ENCODE data around the gene MGMT.

Gene MGMT

GRCh38 chr10:129725011-129725410, 258.0 kb downstream of the MGMT start:
- in situ Hi-C loops (cut with MboI; ENCODE audit: low sequenced_read_pairs) = no loop called here

GRCh38 chr10:129725482-129725881, 258.4 kb downstream of the MGMT start:
- in situ Hi-C loops (cut with MboI; ENCODE audit: low sequenced_read_pairs) = no loop called here

GRCh38 chr10:129725890-129726631, 259.0 kb downstream of the MGMT start:
- in situ Hi-C loops (cut with MboI; ENCODE audit: low sequenced_read_pairs) = no loop called here

- in situ Hi-C loops (cut with MboI; ENCODE audit: low sequenced_read_pairs) = no loop called here
Measured at GRCh38 chr10:129727071-129727470, 260.0 kb downstream of the MGMT start.

GRCh38 chr10:129727495-129727894, 260.5 kb downstream of the MGMT start:
- in situ Hi-C loops (cut with MboI; ENCODE audit: low sequenced_read_pairs) = no loop called here

- in situ Hi-C loops (cut with MboI; ENCODE audit: low sequenced_read_pairs) = no loop called here
Measured at GRCh38 chr10:129728246-129728820, 261.3 kb downstream of the MGMT start.

GRCh38 chr10:129728905-129729795, 262.1 kb downstream of the MGMT start:
- in situ Hi-C loops (cut with MboI; ENCODE audit: low sequenced_read_pairs) = no loop called here

GRCh38 chr10:129730272-129730992, 263.4 kb downstream of the MGMT start:
- in situ Hi-C loops (cut with MboI; ENCODE audit: low sequenced_read_pairs) = no loop called here

GRCh38 chr10:129730993-129731325, 263.9 kb downstream of the MGMT start:
- in situ Hi-C loops (cut with MboI; ENCODE audit: low sequenced_read_pairs) = no loop called here

GRCh38 chr10:129740532-129741279, 273.7 kb downstream of the MGMT start:
- in situ Hi-C loops (cut with MboI; ENCODE audit: low sequenced_read_pairs) = no loop called here

GRCh38 chr10:129741280-129741977, 274.4 kb downstream of the MGMT start:
- in situ Hi-C loops (cut with MboI; ENCODE audit: low sequenced_read_pairs) = no loop called here

GRCh38 chr10:129741978-129742741, 275.1 kb downstream of the MGMT start:
- in situ Hi-C loops (cut with MboI; ENCODE audit: low sequenced_read_pairs) = no loop called here

GRCh38 chr10:129742742-129743550, 275.9 kb downstream of the MGMT start:
- in situ Hi-C loops (cut with MboI; ENCODE audit: low sequenced_read_pairs) = no loop called here

- in situ Hi-C loops (cut with MboI; ENCODE audit: low sequenced_read_pairs) = no loop called here
Measured at GRCh38 chr10:129743738-129744133, 276.7 kb downstream of the MGMT start.

GRCh38 chr10:129744134-129745111, 277.4 kb downstream of the MGMT start:
- in situ Hi-C loops (cut with MboI; ENCODE audit: low sequenced_read_pairs) = no loop called here

- in situ Hi-C loops (cut with MboI; ENCODE audit: low sequenced_read_pairs) = no loop called here
Measured at GRCh38 chr10:129745186-129745750, 278.2 kb downstream of the MGMT start.
